Fibroblast of skin of left biceps (primary cell): ENCODE measurements around the gene HEPN1.
A peak's percentile ranks its signal among the peaks of the same experiment; 100 is the strongest.
"Not testable (repeated sequence)": the region's sequence is repeated elsewhere in the genome, so short reads cannot be mapped to it uniquely, and the experiment has no call there.

Experiments used
- DNase-seq, 2 experiments: peaks; one replicate each; pipeline ENCODE4 v3.0.0-alpha.2; 2013; ENCODE audit warnings: low read depth in 2 of 2

Gene HEPN1

DNA sequence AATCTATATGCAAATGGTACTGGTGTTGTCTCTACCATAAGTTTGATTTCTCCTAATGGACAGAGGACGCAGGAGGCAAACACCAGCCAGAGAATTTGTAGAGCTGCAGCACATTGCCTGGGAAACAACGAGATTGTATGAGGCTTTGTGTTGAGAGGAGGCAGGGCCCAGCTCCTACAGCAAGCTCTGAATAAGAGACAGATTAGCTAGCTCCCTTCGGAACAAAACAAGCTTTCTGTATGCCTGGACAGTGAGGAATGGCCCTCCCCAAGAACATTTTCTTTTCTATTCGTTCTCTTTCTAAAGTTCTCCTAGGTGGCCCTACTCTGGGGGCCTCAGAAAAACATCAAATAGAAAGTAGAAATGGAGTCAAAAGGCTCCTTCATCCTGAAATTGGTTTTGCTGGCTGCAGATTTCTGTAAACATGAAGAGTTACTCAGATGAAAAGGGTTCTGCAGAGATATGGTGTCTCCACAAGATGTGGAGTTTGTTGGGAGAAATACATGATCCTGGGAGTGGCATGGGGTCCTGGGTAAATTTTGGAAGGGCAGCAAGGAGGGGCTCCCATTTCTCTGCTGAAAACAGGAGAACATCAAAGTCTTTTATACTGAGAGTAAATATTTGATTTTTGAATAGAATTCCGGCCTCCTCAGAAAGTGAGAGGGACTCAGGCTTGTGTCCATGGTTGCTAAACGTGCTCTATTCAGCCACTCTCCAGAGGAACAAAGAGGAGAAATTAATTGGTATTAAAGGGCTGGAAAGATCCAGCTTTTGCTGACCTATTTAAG is 23.6 kb downstream of the HEPN1 start:
- no peak for DNase-seq

GRCh38 chr11:124943254-124943616 is 24.2 kb downstream of the HEPN1 start:
- no peak for DNase-seq

DNA sequence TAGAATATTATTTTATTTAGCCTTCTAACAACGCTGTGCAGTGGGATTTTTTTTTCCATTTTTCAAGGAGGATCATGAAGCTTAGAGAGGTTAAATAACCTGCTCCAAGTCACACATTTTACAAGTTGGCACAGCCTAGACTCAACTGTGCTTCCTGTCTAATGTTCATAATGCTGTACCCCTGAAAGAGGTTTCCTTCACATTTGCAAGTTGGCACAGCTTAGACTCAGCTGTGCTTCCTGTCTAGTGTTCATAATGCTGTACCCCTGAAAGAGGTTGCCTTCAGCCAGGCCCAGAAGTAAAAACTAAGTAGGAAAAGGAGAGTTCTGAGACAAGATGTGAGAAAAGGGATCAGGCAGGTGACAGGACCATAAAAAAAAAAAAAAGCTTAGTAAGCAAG is 24.7 kb downstream of the HEPN1 start:
- DNase-seq = no peak

DNA sequence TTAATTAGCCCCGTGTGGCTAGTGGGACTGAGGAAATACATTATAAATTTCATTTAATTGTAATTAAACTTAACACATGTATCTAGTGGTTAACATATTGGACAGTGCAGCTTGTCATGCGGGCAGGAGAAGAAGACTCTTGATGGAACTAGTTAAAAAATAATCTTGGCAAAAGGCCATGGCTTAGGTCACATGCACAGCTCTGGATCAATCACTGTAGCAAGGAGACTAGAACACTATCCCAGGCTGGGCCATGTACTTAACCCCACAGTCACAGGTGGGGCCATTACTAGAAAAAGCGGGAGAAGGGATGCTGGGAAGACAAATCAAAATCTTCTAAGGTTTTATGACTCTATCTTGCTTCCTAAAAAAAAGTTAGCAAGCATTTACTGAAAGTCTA is 25.5 kb downstream of the HEPN1 start:
- DNase-seq = no peak

- no peak for DNase-seq
Observed at GRCh38 chr11:124945826-124946225, 26.8 kb downstream of the HEPN1 start.

DNA sequence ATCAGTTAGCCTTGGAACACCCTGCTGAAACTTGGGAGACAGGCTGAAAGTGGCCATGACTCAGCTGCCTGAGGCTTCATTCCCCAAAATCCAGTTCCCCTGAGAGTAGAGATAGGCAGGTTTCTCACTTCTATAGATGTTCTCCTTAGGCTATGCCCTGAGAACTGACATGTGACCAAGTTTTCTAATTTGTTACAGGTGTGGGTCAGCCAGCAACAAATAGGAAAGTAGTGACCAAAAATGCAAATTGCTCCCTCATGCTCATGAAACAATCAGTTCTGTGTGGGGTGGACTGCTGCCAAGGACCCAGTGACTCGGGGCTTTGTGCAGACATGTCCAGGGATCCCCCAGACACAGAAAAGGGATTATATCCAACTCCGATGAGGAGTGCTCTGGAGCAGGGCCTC is 27.7 kb downstream of the HEPN1 start:
- no peak for DNase-seq

DNA sequence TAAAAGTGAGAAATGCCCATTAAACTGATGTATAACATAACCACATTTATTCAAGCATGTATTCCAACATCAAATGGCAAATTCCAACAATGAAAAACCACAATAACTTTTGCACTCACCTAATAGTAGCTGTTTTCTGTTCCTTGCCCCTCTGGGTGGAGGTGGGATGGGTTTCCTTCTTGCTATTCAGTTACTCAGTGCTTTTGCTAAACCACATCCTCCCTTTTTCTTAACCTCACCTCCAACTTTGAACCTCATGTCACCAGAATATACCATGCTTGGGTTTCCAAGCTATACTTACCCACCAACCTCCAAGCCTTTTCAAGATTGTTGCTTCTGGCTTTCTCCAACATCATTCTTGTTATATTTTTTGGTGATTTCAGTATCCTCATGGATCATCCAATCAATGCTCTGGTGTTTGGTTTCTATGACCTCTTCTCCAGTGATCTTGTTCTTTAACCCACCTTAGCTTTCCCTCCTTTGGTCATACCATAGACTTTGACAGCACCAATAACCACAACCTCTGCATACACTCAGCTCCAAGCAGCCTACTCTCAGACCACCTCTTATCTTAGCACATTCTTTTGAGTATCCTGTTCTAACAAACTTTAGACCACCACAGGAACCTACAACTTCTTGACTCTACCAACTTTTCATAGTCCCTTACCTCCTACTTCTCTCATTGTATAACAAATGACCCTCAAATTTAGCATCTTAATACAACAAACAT is 31.7 kb downstream of the HEPN1 start:
- DNase-seq = no peak

DNA sequence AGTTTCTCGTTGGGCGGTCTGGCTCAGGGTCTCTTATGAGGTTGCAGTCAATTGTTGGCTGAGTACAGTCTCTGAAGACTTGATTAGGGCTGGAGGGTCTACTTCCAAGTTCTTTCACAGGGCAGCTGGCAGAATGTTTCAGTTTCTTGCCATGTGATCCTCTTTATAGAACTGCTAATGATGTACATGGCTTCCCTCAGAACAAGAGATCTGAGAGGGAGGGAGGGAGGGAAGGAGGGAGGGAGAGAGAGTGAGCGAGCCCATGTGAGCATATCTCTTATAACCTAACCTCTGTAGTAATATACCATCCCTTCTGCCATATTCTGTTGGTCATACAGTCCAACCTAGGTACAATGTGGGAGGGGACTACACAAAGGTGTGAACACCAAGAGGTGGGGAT is 32.3 kb downstream of the HEPN1 start:
- DNase-seq = no peak

GRCh38 chr11:124953753-124954589 is 34.9 kb downstream of the HEPN1 start, which contains the start of gene CCDC15:
CCDC15 (plus strand) TSS chr11:124954202; CDS start chr11:124954733, 531 bp downstream.
- peak; percentile 88 to 92 for DNase-seq

GRCh38 chr11:124954590-124954955 is 35.5 kb downstream of the HEPN1 start:
- DNase-seq = no peak

DNA sequence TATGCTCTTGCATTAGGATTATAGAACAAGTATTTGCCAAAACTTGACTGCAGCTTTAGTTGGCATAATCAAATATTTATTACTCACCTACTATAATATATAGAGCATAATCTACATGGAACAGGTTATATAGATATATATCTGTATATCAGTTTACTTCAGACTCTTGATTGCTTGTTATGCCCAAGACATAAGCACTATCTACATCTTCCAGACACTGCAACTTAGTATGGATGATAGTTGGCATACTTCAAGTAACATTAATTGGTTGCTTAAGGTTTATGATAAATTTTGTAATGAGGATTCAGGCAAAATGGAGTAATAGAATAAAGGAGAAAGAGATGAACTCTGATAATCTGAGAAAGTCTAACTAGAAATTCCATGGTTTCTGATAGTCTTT is 36.0 kb downstream of the HEPN1 start:
- DNase-seq = no peak

- DNase-seq = peak; percentile 52 to 54
Observed at GRCh38 chr11:124961972-124962609, 43.0 kb downstream of the HEPN1 start.

- DNase-seq = not testable (repeated sequence)
Observed at GRCh38 chr11:124968197-124968596, 49.1 kb downstream of the HEPN1 start.
